ENCODE measurements around the gene VSIG10L2.

Gene VSIG10L2

DNA sequence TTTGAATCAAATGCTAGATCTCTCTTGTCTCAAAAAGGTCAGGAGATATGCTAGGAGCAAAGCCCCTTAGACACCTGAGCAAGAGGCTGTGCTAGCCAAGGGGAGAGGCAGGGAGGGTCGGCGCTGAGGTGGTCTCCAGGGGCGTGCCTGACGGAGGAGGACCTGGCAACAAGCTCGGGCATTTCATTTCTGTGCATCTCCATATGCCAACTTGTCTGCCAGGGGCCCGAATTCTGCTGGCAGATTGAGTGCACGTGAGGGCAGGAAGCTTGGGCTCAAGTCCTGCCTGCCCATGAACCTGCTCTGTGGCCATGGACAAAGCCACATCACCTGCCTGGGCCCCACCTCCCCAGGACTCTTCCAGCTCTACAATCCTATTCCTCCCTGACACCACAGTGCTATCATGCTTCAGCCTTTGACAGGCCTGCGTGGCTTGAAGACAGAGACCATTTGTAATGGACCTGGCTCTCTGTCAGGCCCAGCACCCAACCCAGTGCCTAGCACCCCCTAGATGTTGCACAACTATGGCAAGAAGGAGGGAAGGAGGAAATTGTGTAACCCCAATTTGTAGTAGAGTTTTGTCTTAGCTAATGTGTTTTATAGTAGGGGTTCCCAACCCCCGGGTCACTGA is 16.3 kb upstream of the VSIG10L2 start:
- no peak for DNase-seq (ENCODE audit: low read depth)

DNA sequence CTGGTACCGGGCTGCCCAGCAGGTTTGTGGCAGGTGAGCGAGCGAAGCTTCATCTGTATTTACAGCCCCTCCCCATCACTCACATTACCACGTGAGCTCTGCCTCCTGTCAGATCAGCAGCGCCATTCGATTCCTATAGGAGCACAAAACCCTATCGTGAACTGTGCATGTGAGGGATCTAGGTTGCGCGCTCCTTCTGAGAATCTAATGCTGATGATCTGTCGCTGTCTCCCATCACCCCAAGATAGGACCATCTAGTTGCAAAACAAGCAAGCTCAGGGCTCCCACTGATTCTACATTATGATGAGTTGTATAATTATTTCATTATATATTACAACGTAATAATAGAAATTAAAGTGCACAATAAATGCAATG is 15.8 kb upstream of the VSIG10L2 start:
- no peak for DNase-seq (ENCODE audit: low read depth)

DNA sequence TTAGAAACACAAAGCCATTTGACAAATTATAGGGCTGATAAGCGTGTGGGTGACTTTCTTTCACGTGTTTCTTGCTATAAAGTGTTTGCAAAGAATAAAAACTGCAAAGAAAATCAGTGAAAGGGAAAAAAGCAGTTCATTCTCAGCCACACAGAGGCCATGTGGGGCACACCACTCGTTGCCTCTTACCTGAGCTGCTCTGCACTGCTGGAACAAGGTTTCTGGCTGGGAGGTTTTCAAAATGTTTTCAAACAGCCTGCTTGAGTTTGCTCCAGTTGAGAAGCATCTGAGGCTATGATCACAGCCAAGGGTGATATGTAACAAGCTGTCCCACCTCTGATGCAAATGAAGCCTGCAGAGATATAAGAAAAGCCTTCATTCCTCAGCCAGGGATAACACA is 14.7 kb upstream of the VSIG10L2 start:
- DNase-seq (ENCODE audit: low read depth): no peak

DNA sequence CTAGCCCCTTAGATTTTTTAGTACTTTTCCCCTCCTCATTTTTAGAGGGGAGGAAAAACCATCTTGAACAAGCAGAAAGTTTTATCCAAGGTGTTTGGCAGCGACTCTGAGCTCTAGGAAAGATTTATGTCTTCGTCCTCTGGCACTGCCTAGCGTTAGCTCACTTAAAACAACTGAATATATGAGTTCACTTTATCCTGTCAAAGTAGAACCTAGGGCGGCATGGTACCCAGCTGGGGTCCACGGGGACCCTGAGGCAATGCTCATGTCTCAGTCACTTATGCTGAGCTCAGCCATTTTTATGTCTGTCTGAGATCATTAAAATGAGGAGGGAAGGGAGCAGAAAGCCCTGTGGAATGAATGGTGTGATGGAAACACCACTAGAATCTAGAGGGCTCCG is 14.2 kb upstream of the VSIG10L2 start:
- DNase-seq (ENCODE audit: low read depth): no peak

DNA sequence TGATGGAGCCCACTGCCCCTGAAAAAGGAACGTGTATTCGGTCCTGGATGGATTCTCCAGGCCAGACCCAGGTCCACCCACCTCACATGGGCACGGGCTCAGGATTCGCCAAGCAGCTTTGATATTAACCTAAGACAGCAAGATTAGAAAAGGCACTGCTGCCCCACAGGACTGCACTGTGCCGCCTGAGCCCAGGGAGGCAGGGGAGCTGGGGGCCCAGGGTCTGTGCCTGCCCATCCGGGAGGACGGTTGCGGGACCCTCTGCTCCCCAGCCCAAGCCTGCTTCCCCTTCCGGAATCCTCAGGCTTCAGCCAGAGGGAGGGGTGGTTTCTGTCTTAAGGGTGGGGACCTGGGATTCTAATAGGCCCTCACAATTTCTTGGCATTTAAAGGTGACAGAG is 13.5 kb upstream of the VSIG10L2 start:
- no peak for DNase-seq (ENCODE audit: low read depth)

DNA sequence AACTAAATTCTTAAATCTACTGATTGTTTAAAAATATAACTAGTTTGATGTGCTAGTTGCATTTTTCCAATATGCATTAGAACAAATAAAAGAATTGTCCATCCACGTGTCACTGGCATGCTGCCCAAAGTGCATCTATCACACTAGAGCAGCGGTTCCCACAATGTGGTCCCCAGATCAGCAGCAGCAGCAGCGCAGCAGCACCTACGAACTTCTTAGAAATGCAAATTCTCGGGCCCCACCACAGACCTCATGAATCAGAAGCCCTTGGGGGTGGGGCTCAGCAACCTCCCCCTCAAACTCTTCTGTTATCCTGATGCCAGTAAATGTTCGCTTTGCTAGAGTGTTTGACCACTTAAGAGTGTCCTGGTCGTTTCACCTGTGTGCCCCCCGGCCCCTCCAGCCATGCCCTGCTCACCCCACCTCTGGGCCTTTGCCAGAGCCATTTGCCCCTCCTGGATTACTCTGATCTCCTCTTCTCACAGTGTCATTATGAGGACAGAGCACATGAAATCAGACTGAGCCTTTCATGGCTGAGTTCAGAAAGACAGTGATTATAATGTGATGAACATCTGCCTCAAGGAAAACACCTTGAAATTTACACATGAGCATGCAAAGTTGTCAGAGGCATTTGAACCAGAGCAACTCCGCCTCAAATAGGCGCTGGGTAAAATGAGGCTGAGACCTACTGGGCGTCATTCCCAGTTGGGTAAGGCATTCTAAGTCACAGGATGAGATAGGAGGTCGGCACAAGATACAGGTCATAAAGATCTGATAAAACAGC is 12.6 kb upstream of the VSIG10L2 start:
- no peak for DNase-seq (ENCODE audit: low read depth)

DNA sequence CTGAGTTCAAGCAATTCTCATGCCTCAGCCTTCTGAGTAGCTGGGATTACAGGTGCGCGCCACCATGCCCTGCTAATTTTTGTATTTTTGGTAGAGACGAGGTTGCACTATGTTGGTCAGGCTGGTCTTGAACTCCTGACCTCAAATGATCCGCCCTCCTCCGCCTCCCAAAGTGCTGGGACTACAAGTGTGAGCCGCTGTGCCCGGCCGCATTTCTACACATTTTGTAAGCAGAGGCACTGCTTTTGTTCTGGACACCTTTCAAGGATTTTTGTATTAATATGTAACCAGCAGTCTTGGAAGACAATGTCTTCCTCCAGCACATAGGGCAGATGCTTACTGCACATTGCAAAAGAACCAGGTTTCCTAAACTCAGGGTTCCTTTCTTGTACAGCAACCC is 11.4 kb upstream of the VSIG10L2 start:
- no peak for DNase-seq (ENCODE audit: low read depth)

DNA sequence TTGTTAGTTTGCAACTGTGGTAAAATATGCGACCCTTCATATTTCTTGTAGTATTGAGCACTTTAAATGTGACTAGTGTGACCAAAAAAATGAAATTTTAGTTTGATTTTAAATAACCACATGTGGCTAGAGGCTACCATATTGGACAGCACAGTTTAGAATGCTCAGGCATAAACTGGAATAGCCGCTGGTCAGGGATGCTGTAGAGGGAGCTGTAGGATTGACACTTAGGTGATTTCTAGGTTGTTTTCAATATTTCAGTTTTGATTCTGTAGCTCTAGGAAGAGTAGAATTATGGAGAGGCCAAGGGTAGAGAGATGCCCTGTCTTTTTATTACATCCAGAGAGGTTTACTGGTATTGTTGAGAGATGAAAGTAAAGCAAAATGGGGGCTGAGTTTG is 10.8 kb upstream of the VSIG10L2 start:
- DNase-seq (ENCODE audit: low read depth): no peak

DNA sequence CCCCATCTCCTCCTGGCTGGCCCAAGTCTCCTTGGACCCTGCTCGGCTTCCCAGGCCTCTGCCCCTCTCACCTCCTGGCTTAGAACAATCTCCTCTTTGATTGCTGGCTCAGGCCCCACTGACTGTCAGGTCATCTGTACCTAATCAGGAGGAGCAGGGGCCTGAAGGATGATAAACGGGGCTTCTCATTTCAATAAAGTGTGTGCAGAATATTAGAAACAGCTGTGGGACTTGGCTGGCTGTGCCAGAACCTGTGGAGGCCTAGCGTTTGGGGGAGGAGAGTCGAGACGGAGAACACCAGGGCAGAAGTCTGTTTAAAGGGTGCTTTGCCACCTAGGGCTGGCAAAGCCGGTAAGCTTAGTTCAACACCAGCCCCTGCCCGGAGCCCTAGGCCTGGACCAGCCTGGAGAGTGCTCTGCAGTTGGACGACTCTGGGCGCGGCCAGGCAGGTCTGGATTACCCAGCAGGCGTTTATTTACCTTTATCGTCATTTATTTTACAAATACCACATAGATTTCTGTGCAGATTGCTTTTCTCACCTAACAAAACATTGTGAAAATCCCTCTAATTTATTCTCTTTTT is 10.1 kb upstream of the VSIG10L2 start:
- no peak for DNase-seq (ENCODE audit: low read depth)

DNA sequence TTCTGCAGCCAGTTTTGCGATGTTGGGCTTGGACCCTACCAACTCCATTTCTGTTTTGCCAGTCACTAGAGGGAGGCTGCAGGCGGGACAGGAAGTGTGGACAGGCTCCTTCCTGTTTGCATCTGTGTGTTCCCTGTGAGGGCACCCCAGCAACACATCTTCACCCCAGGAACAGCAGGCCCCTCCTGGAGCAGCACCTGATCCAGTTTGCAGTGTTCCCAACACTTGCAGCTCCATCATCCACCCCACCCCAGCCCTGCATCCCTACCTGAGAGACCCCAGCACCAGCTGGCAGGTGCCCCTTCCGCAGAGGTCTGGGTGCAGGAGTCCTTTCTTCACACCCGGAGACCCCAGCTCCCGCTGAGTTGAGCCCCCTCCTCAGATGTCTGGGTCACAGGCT is 7.4 kb upstream of the VSIG10L2 start:
- DNase-seq (ENCODE audit: low read depth): no peak

DNA sequence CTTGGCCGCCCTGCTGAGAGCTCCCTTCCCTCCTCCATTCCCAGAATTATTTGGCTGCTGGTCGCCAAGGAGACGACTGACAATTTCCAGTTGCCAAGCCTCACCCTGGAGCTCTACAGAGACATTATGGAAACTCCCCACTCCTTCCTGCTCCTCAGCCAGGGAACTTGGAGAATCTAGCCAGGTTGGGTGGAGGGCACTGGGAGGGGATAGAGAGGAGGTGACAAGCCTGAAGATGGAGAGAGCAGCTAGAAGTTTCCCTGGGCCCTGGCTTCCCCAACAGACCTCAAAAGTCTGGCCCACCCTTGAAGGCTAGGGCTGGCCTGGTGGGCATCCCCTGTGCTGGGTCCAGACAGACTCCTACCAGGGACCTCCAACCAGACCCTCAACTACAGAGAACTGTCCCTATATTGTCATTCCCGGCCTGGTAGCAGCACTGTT is 6.7 kb upstream of the VSIG10L2 start:
- no peak for DNase-seq (ENCODE audit: low read depth)

DNA sequence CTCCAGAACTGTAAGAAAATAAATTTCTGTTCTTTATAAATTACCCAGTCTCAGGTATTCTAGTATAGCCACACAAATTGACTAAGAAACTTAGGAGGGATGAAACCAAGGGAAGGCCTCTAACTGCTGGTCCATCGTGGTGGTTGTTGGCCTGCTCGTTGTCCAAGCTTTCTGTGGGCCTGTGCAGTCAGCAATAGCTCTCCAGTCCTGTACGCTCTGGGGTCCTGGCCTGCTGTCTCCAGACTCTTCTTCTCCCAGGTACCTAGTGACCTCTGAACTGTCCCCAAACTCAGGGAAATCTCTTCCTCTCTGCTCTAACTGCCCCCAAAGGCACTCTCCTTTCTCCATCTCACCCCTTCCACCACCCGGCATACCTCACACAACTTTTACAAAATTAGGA is 5.7 kb upstream of the VSIG10L2 start:
- no peak for DNase-seq (ENCODE audit: low read depth)

DNA sequence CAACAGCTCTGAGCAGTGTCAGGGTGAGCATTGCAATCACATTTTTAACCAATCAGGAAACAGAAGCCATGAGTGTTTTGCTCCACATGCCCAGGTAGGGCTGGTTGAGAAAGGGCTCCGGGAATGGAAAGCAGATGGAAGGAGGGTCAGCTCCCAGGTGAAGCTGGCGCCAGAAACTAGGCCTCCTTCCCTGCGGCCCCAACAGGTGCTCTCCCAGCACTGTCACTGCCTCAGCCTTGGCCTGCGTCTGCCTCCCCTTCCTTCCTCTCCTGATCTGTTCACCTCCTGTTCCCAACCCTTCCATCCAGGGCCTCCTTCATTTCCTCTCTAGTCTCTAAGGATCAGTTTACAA is 4.6 kb upstream of the VSIG10L2 start:
- no peak for DNase-seq (ENCODE audit: low read depth)

DNA sequence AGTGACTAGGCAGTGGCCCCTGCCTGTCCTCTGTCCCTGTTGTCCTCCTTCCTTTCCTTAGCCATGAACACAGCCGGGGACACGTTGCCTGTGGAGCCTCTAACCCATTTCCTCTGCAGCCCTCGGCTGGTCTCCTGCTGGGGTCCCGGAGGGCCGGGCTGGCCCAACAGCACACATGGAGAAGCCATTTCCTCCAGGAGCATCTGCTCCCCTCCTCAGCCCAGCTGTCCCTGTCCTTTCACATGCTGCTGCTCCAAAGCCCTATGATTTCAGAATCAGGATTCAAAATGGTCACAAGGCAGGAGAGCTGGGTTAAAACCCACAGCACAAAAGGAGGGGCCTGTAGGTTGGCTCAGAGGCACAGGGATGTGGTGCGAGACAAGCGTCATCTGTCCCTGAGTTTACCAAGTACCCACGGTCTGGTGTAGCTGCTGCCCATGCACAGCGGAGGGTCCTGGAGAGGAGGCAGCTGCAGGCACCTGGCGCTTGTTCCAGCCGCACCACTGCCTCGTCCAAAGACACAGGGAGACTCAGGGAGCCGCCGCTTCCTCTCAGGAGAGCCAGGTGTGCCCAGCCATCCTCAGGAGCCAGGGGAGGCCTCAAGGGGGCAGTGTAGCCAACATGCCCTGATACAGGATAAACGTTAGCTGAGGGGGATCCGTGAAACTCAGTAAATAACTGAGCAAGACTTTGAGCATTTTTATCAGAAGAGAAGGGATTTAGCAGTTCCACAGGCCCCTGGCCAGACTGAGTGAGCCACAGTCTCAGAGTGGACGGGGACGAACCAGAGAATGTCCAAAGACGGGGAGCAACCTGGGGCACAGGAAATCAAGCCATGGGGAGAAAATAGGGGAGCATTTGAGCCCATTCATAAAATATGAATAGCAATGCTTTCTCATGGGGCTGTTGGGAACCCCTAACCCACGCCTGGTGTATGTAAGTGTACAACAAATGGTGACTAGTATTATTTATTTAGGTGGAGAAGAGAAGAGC is 3.9 kb upstream of the VSIG10L2 start:
- peak; percentile 5 for DNase-seq (ENCODE audit: low read depth)

DNA sequence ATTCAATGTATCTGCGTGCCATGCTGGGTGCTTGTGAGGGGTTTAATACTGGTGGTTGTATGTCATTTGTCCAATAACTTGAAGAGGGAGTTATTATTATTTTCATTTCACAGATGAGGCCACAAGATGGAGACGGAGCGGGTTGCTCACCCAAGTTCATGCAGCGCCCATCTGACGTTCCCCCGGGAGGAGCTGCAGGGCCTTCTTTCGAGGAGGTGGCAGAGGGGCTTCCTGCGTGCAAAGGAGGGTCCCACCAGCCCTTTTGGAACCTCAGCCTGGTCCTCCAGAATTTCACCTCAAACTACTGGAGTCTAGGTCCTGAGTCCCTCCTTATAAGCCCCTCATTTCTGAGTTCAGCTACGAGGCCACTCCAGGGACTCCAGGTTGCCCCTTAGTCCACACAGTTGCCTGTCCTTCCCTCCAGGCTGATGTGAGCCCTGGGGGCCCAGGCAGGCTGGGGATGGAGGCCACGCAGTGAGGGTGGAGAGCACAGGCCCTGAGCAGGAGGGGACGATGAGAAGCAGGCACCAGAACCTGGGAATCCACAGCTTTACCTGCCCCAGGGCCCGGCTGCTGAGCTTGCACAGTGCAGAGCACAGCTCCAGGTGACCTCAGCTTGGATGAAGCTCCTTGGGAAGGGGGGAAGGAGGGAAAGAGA is 2.9 kb upstream of the VSIG10L2 start:
- DNase-seq (ENCODE audit: low read depth): no peak

DNA sequence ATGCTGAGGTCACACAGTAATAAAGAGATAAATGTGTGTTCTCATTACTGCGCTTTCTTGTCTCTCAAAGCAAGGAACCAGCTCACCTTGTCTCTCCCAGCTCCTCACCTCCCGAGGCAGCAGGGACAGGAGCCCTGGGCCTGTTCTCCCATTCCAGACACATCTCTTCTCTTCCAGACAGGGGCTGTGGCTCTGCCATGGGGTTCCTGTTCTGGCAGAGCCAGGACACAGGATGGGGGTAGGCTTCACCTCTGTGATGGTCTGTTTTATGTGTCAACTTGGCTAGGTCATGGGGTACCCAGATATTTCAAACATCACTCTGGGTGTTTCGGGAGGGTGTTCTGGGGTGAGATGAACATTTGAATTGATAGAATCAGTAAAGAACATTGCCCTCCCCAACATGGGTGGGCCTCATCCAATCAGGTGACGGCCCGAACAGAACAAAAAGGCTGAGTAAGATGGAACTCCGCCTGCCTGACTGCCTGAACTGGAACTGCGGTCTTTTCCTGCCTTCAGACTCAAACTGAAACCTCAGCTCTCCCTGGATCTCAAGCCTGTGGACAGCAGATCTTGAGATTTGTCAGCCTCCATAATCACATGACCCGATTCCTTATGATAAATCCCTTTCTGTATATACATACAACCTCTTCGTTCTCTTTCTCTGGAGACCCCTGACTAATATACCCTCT is 2.0 kb upstream of the VSIG10L2 start:
- no peak for DNase-seq (ENCODE audit: low read depth)

DNA sequence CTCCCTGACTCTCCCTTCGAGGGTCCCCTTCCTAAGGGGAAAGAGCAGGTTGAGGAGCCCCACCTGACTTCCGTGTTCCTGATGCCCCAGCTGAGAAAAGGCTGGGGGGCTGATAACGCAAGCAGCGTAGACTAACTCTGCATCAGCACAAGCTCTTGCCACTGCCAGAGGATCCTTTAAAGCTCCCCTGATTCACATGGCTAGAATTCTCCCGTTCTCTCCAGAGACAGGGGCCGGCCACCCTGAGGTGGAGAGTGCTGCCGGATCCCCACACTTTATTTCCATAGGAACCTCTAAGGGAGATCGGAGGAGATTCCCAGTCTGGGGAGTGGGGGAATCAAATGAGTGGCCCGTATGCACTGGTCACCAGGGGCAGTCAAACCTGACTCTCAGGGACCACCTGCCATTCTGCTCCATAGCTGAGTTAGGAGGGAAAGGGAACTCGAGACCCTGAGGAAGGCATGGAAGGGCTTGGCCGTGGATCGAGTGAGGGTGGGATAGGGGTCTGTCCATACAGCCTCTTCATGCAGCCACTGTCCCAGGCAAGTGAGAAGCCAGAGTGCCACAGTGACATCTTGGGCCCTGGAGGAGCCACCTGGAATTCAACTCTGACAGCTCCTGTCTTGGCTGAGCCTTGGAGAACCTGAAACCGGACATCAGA is 1.4 kb upstream of the VSIG10L2 start:
- DNase-seq (ENCODE audit: low read depth): no peak

DNA sequence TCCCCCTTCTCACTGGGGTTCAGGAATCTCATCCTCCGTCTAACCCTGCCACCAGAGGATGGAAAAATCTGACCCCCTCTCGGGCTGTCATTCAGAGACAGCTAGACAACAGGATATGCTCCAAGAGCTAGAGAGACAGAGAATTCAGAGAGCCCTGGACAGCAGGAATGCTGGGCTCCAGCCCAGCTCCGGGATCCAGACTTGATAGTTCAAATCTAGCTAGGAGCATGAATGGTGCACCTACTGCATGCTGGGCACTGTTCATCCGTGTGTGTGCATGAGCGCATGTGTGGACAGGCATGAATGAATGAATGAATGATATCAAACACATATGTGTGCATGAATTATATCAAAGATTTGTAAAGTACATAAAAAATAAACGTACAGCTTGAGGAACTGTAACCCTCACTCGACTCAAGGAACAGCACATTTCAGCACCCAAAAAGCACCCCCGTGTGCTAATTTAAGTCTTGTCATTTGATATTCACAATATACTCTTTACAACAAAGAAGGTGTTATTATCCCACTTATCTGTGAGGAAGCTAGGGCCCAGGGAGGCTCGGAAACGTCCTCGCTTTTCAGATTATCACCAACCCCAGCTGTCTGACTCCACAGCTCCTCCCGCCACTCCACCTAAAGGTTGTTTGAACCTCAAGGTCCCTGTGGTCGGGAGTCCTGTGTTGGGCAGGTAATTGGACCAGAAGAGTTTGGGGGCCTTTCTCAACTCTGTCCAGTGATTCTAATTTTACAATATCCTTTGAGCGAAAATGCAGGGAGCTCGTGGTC is 640 bp upstream of the VSIG10L2 start:
- no peak for DNase-seq (ENCODE audit: low read depth)

DNA sequence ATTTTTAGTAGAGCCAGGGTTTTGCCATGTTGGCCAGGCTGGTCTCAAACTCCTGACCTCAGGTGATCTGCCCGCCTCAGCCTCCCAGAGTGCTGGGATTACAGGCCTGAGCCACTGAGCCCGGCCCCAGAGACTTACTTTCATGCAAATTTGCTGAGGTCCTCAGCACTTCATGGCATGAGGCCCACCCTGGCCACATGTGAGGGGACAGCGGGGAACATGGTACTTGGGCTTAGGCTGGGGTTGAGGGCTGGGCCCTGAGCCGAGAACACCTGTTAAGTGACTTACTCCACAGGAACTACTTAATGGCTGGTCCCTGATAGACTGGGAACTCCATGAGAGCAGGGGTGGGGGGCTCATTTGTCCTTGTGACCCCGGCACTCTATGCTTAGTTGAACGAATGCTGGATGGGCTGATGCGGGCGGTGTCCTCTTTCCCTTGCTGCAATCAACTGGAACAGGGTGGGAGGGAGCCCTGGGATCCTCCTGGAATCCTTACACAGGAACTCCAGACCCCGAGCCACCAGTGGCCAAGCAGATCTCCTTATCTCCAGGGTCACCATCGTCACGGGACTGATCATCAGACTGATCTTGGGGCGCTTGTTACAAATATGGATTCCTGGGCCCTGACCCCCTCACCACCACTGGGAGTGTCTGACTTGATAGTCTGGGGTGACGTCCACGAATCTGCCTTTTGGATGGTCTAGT is 1.0 kb downstream of the VSIG10L2 start:
- no peak for DNase-seq (ENCODE audit: low read depth)
